Peyer's patch (tissue), 4 donors: Measurements from ENCODE around the gene ST7. TPM values are rescaled to one million over a fixed set of nuclear protein-coding genes. Genes with fewer than 3 reads are reported as not detected.

Experiments used
- DNase-seq, 3 donors: peaks; one replicate each; pipeline ENCODE4 v3.0.0-alpha.2; 2017 to 2019
- H3K27ac ChIP-seq, 4 donors: fragments of 200-600 bp; sonication (generic); one replicate each; pipeline ENCODE4 v1.5.1; 2016 to 2019
- H3K27me3 ChIP-seq, 2 donors: fragments of 200-600 bp; sonication (generic); one replicate each; pipeline ENCODE4 v1.5.1; 2019
- H3K36me3 ChIP-seq, 3 donors: fragments of 200-600 bp; sonication (generic); one replicate each; pipeline ENCODE4 v1.5.1; 2016 to 2019
- H3K4me1 ChIP-seq, 4 donors: fragments of 200-600 bp; sonication (generic); one replicate each; pipeline ENCODE4 v1.5.1; 2016 to 2019
- H3K4me3 ChIP-seq, 4 donors: fragments of 200-600 bp; sonication (generic); 1 replicate in 3 of 4; 2 replicates in 1 of 4; pipeline ENCODE4 v1.5.1; 2016 to 2019; ENCODE audit warnings: mild to moderate bottlenecking in 1 of 4
- H3K9me3 ChIP-seq, 4 donors: fragments of 200-600 bp; sonication (generic); one replicate each; pipeline ENCODE4 v1.5.1; 2016 to 2019; ENCODE audit warnings: mild to moderate bottlenecking in 1 of 4
- POLR2A ChIP-seq, 2 donors: fragments of 450-650 bp; IDR thresholded peaks; one replicate each; pipeline ENCODE4 v1.5.1; 2017; ENCODE audit warnings: antibody characterized with exemption in 2 of 2, mild to moderate bottlenecking in 2 of 2, moderate library complexity in 2 of 2
- total RNA-seq, 4 donors: library from RNA; depleted of rRNA; stranded (reverse); fragments of >200 nt; gene quantifications; one replicate each; pipeline ENCODE4 v1.1.0, GENCODE V29; 2016
- TF ChIP-seq, protein P1 (sequence below), 6 experiments: fragments of 450-650 bp in 4 of 6; fragments of 200-600 bp in 2 of 6; sonication (generic) in 1 of 6; IDR thresholded peaks; one replicate each; pipeline ENCODE4 v1.5.1; 2017 to 2019; ENCODE audit warnings: antibody characterized with exemption in 6 of 6, mild to moderate bottlenecking in 3 of 6, moderate library complexity in 1 of 6

ST7 gene
- total RNA-seq, 4 donors from 2014 or later = 26.8 to 39.6 (median 29.8) TPM

GRCh38 chr7:117248829-117249228, 295.5 kb downstream of the ST7 start:
- no peaks in the 10 kb centered on the region for H3K4me1 ChIP-seq
- no peaks in the 10 kb centered on the region for H3K27me3 ChIP-seq
- no peak overlapping the region for H3K4me3 ChIP-seq
- TF ChIP-seq, protein P1, sequence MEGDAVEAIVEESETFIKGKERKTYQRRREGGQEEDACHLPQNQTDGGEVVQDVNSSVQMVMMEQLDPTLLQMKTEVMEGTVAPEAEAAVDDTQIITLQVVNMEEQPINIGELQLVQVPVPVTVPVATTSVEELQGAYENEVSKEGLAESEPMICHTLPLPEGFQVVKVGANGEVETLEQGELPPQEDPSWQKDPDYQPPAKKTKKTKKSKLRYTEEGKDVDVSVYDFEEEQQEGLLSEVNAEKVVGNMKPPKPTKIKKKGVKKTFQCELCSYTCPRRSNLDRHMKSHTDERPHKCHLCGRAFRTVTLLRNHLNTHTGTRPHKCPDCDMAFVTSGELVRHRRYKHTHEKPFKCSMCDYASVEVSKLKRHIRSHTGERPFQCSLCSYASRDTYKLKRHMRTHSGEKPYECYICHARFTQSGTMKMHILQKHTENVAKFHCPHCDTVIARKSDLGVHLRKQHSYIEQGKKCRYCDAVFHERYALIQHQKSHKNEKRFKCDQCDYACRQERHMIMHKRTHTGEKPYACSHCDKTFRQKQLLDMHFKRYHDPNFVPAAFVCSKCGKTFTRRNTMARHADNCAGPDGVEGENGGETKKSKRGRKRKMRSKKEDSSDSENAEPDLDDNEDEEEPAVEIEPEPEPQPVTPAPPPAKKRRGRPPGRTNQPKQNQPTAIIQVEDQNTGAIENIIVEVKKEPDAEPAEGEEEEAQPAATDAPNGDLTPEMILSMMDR (IDR thresholded peaks at IDR 0.05) = no peak
- no peak for TF ChIP-seq POLR2A (IDR thresholded peaks at IDR 0.05)
- H3K27ac ChIP-seq = no peak overlapping the region
- H3K9me3 ChIP-seq = no peaks in the 10 kb centered on the region
- H3K36me3 ChIP-seq = no peaks in the 10 kb centered on the region
- no peak for DNase-seq

- Histone ChIP-seq H3K27ac (no peak overlapping the region), H3K4me3 (no peak overlapping the region), H3K36me3 (no peaks in the 10 kb centered on the region), H3K4me1 (no peaks in the 10 kb centered on the region), H3K9me3 (no peaks in the 10 kb centered on the region), H3K27me3 (no peaks in the 10 kb centered on the region)
- DNase-seq = no peak
- TF ChIP-seq POLR2A (IDR thresholded peaks at IDR 0.05) = no peak
- TF ChIP-seq, protein P1 (IDR thresholded peaks at IDR 0.05) = no peak
Observed at GRCh38 chr7:117249696-117250095, 296.4 kb downstream of the ST7 start.

DNA sequence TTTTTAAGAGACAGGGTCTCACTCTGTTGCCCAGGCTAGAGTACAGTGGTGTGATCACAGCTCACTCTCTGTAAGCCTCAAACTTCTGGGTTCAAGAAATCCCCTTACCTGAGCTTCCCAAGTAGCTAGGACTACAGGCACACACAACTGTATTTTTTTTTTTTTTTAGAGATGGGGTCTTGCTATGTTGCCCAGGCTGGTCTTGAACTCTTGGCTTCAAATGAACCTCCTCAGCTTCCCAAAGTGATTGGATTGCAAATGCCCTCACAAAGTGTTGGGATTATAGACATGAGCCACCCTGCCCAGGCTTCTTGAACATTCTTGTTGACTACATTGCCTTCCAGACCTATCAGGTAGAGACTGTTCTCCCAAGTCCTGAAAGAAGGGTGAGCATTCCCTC, 296.9 kb downstream of the ST7 start:
- Histone ChIP-seq H3K9me3 (no peaks in the 10 kb centered on the region), H3K4me3 (no peak overlapping the region), H3K4me1 (no peaks in the 10 kb centered on the region), H3K36me3 (no peaks in the 10 kb centered on the region), H3K27ac (no peak overlapping the region), H3K27me3 (no peaks in the 10 kb centered on the region)
- TF ChIP-seq, protein P1 (IDR thresholded peaks at IDR 0.05) = no peak
- no peak for TF ChIP-seq POLR2A (IDR thresholded peaks at IDR 0.05)
- no peak for DNase-seq

DNA sequence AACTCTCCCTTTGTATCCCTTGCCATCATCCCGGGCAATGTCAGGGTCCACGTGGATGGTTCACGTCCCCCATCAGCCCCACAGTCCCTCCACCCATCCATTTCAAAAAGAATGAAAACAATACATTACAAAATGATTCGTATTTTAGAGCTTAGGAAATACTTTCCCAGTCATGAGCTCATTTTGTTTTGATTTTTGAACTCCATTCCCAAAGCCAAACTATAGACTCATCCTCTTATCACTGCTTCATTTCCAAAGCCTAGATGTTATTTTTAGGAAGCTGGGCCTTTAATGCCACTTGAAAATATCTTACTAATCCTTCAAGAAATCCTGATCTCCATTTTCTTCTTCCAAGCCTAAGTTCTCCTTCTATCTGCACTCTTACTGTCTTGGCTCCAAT, 297.5 kb downstream of the ST7 start:
- H3K27ac ChIP-seq = no peak overlapping the region
- no peak for DNase-seq
- TF ChIP-seq, protein P1 (IDR thresholded peaks at IDR 0.05) = no peak
- TF ChIP-seq POLR2A (IDR thresholded peaks at IDR 0.05) = no peak
- no peaks in the 10 kb centered on the region for H3K36me3 ChIP-seq
- no peaks in the 10 kb centered on the region for H3K4me1 ChIP-seq
- no peaks in the 10 kb centered on the region for H3K9me3 ChIP-seq
- H3K4me3 ChIP-seq = no peak overlapping the region
- no peaks in the 10 kb centered on the region for H3K27me3 ChIP-seq

GRCh38 chr7:117251687-117252086, 298.4 kb downstream of the ST7 start:
- no peak for TF ChIP-seq POLR2A (IDR thresholded peaks at IDR 0.05)
- TF ChIP-seq, protein P1 (IDR thresholded peaks at IDR 0.05) = no peak
- H3K4me3 ChIP-seq = no peak overlapping the region
- H3K27ac ChIP-seq = no peak overlapping the region
- DNase-seq = no peak
- H3K36me3 ChIP-seq = no peaks in the 10 kb centered on the region
- no peaks in the 10 kb centered on the region for H3K4me1 ChIP-seq
- H3K9me3 ChIP-seq = no peaks in the 10 kb centered on the region
- no peaks in the 10 kb centered on the region for H3K27me3 ChIP-seq

DNA sequence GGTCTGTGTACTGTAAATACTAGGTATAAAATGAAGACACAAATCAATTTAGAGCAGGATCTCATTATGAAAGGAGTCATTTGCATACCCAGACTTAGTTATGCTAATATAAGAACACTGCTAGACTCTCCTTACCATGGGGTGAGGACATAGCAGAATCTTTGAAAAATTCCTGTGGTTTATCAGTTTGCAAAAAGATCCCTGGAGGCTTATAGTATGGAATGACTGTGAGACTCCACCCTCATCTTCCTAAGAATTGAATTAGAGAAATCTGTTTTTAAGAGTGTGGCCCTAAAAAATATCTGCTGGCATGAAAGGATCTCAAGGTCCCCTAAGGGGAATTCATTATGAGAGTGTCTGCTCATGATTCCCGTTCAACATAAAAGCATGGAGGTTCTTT, 306.3 kb downstream of the ST7 start:
- H3K27ac ChIP-seq = no peak overlapping the region
- no peak for DNase-seq
- H3K4me3 ChIP-seq = no peak overlapping the region
- no peaks in the 10 kb centered on the region for H3K27me3 ChIP-seq
- H3K9me3 ChIP-seq = no peaks in the 10 kb centered on the region
- H3K4me1 ChIP-seq = no peaks in the 10 kb centered on the region
- H3K36me3 ChIP-seq = no peaks in the 10 kb centered on the region
- no peak for TF ChIP-seq POLR2A (IDR thresholded peaks at IDR 0.05)
- TF ChIP-seq, protein P1 (IDR thresholded peaks at IDR 0.05) = no peak
